Measurements from ENCODE around the gene RSAD2. TPM values are rescaled to one million over a fixed set of nuclear protein-coding genes. Genes with fewer than 3 reads are reported as not detected.

The RSAD2 gene
- total and polyA plus RNA-seq, 9 of the 15 experiments (the other 6 are each of a cell fraction or from before 2014, with no cell fraction given), result 0.15 to 1.4 (median 0.28) TPM

DNA sequence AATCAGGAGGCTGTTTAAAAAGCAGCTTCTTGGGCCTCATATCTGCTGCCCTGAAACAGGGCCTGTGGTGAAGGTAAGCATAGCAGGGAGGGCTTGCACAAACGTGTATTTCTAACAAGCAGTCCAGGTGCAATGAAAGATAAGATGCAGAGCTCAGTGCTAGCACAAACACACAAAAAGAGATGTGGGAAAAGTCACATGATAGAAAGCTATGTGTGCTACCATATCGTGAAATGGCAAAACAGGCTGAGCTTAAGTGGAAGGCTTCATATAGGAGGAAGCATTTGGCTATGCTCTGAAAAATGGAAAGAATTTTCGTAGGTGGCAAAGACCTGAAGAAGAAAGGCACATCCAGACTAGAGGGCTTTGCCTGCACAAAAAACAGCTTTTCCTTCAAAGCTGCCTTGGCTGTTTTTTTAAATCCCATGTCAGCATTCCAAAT lies 10.2 kb downstream of the RSAD2 start (continued):
- TF ChIP-seq, protein P1, sequence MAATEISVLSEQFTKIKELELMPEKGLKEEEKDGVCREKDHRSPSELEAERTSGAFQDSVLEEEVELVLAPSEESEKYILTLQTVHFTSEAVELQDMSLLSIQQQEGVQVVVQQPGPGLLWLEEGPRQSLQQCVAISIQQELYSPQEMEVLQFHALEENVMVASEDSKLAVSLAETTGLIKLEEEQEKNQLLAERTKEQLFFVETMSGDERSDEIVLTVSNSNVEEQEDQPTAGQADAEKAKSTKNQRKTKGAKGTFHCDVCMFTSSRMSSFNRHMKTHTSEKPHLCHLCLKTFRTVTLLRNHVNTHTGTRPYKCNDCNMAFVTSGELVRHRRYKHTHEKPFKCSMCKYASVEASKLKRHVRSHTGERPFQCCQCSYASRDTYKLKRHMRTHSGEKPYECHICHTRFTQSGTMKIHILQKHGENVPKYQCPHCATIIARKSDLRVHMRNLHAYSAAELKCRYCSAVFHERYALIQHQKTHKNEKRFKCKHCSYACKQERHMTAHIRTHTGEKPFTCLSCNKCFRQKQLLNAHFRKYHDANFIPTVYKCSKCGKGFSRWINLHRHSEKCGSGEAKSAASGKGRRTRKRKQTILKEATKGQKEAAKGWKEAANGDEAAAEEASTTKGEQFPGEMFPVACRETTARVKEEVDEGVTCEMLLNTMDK (IDR thresholded peaks at IDR 0.05; ENCODE audit: borderline replicate concordance, insufficient read depth, low read depth, low read length, poor library complexity, severe bottlenecking), result no peak
- TF ChIP-seq GATA2 (CRISPR knock-in tag; IDR thresholded peaks at IDR 0.05) (peak; percentile 92), ZC3H11A (IDR thresholded peaks at IDR 0.05; ENCODE audit: low read depth, low read length) (no peak), MTA2 (IDR thresholded peaks at IDR 0.05; ENCODE audit: low read depth) (peak; percentile 91), ZNF583 (CRISPR knock-in tag; IDR thresholded peaks at IDR 0.05) (peak; percentile 75; the same call in 1 of the 2 replicates), SMAD2 (IDR thresholded peaks at IDR 0.05; ENCODE audit: low read depth, low read length) (no peak), ZSCAN32 (CRISPR knock-in tag; IDR thresholded peaks at IDR 0.05) (no peak), DNMT1 (IDR thresholded peaks at IDR 0.05) (no peak), RCOR1 (IDR thresholded peaks at IDR 0.05; ENCODE audit: borderline replicate concordance in 1 of 2, low read depth in 2 of 2, low read length in 2 of 2) (peak; percentile 86 to 94; a peak in 3 of 4 replicates), HMG20B (CRISPR knock-in tag; IDR thresholded peaks at IDR 0.05) (no peak), ZNF785 (CRISPR knock-in tag; IDR thresholded peaks at IDR 0.05) (no peak), ADNP (tag; IDR thresholded peaks at IDR 0.05) (0 out of 2 replicates have a peak, but pooled peaks have one; percentile 35), ZBTB8A (IDR thresholded peaks at IDR 0.05; ENCODE audit: partially characterized antibody) (no peak), PHB (CRISPR knock-in tag; IDR thresholded peaks at IDR 0.05) (no peak), ZNF146 (CRISPR knock-in tag; IDR thresholded peaks at IDR 0.05; ENCODE audit: unreplicated experiment) (no peak), MTA3 (IDR thresholded peaks at IDR 0.05; ENCODE audit: borderline replicate concordance) (peak; percentile 90), ZNF586 (CRISPR knock-in tag; conservative IDR thresholded peaks at IDR 0.05) (no peak), KHSRP (IDR thresholded peaks at IDR 0.05) (no peak), POLR3A (IDR thresholded peaks at IDR 0.05; ENCODE audit: borderline replicate concordance, extremely low read depth, insufficient read depth, insufficient read length) (no peak)
- TF ChIP-seq, protein P2, sequence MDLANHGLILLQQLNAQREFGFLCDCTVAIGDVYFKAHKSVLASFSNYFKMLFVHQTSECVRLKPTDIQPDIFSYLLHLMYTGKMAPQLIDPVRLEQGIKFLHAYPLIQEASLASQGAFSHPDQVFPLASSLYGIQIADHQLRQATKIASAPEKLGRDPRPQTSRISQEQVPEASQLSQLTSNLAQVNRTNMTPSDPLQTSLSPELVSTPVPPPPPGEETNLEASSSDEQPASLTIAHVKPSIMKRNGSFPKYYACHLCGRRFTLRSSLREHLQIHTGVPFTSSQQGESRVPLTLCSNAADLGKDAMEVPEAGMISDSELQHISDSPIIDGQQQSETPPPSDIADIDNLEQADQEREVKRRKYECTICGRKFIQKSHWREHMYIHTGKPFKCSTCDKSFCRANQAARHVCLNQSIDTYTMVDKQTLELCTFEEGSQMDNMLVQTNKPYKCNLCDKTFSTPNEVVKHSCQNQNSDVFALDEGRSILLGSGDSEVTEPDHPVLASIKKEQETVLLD (IDR thresholded peaks at IDR 0.05), result peak; percentile 73
- TF ChIP-seq, protein P3, sequence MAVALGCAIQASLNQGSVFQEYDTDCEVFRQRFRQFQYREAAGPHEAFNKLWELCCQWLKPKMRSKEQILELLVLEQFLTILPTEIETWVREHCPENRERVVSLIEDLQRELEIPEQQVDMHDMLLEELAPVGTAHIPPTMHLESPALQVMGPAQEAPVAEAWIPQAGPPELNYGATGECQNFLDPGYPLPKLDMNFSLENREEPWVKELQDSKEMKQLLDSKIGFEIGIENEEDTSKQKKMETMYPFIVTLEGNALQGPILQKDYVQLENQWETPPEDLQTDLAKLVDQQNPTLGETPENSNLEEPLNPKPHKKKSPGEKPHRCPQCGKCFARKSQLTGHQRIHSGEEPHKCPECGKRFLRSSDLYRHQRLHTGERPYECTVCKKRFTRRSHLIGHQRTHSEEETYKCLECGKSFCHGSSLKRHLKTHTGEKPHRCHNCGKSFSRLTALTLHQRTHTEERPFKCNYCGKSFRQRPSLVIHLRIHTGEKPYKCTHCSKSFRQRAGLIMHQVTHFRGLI (CRISPR knock-in tag; IDR thresholded peaks at IDR 0.05), result peak; percentile 71; the same call in 1 of the 2 replicates
- TF ChIP-seq, protein P4, sequence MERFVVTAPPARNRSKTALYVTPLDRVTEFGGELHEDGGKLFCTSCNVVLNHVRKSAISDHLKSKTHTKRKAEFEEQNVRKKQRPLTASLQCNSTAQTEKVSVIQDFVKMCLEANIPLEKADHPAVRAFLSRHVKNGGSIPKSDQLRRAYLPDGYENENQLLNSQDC (CRISPR knock-in tag; IDR thresholded peaks at IDR 0.05), result no peak
- TF ChIP-seq, protein P5, sequence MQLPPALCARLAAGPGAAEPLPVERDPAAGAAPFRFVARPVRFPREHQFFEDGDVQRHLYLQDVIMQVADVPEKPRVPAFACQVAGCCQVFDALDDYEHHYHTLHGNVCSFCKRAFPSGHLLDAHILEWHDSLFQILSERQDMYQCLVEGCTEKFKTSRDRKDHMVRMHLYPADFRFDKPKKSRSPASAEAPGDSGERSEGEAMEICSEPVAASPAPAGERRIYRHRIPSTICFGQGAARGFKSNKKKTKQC (CRISPR knock-in tag; IDR thresholded peaks at IDR 0.05), result no peak
- TF ChIP-seq, protein P6, sequence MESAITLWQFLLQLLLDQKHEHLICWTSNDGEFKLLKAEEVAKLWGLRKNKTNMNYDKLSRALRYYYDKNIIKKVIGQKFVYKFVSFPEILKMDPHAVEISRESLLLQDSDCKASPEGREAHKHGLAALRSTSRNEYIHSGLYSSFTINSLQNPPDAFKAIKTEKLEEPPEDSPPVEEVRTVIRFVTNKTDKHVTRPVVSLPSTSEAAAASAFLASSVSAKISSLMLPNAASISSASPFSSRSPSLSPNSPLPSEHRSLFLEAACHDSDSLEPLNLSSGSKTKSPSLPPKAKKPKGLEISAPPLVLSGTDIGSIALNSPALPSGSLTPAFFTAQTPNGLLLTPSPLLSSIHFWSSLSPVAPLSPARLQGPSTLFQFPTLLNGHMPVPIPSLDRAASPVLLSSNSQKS (CRISPR knock-in tag; IDR thresholded peaks at IDR 0.05), result 0 out of 2 replicates have a peak, but pooled peaks have one; percentile 58
